Left ventricle myocardium inferior (tissue), 1 donor: ENCODE data around the gene HBEGF. TPM values are rescaled to one million over a fixed set of nuclear protein-coding genes. Genes with fewer than 3 reads are reported as not detected.
A peak's percentile ranks its signal among the peaks of the same experiment; 100 is the strongest.

Experiments used
- DNase-seq: peaks from one replicate; pipeline ENCODE4 v3.0.0-alpha.2; 2020
- H3K27ac ChIP-seq: fragments of 200-600 bp; replicated peaks from 2 replicates; pipeline ENCODE4 v1.8.0; 2021
- H3K27me3 ChIP-seq: fragments of 200-600 bp; 2 replicates; pipeline ENCODE4 v1.8.0; 2021; ENCODE audit warnings: low read depth
- H3K36me3 ChIP-seq: fragments of 200-600 bp; 2 replicates; pipeline ENCODE4 v1.8.0; 2021
- H3K4me1 ChIP-seq: fragments of 200-600 bp; 2 replicates; pipeline ENCODE4 v1.8.0; 2021
- H3K4me3 ChIP-seq: fragments of 200-600 bp; 2 replicates; pipeline ENCODE4 v1.8.0; 2021; ENCODE audit warnings: mild to moderate bottlenecking, moderate library complexity
- H3K9me3 ChIP-seq: fragments of 200-600 bp; replicated peaks from 2 replicates; pipeline ENCODE4 v1.8.0; 2021
- CTCF ChIP-seq: fragments of 200-600 bp; IDR thresholded peaks from 2 replicates; pipeline ENCODE4 v1.8.0; 2021; ENCODE audit warnings: antibody characterized with exemption, mild to moderate bottlenecking, borderline replicate concordance
- intact Hi-C: fragments of 100-400 bp; cut with micrococcal nuclease; formaldehyde crosslinking; loops from one replicate; pipeline ENCODE4 v1.11.0; 2022
- total RNA-seq: library from RNA; stranded (reverse); fragmentation: NEBNext Ultra II Directional; extraction: Animal tissue kit (Norgen Biotek cat#: 25700); gene quantifications from one replicate; pipeline ENCODE4 v1.2.1, GENCODE V29; 2021
- donor health status: DM: no; HTN: yes; CAD: no; lungs with severe emphysema.

HBEGF gene
- total RNA-seq, 1 donor from 2014 or later, result 27.2 TPM

GRCh38 chr5:140360681-140361479 is 14.5 kb upstream of the HBEGF start:
- H3K4me1 ChIP-seq, result peaks cover 18% of the 10 kb centered on the region
- H3K36me3 ChIP-seq, result no peaks in the 10 kb centered on the region
- no peak for DNase-seq
- no peaks in the 10 kb centered on the region for H3K9me3 ChIP-seq
- no peak overlapping the region for H3K4me3 ChIP-seq
- H3K27ac ChIP-seq, result no peak overlapping the region
- TF ChIP-seq CTCF, result no peak
- intact Hi-C loops, result no loop called here
- H3K27me3 ChIP-seq, result no peaks in the 10 kb centered on the region

- Histone ChIP-seq H3K27ac (no peak within 1 kb of the TSS), H3K4me1 (peaks cover 18% of the 10 kb centered on the region), H3K36me3 (no peaks in the 10 kb centered on the region), H3K4me3 (no peak within 1 kb of the TSS), H3K27me3 (no peaks in the 10 kb centered on the region), H3K9me3 (no peaks in the 10 kb centered on the region)
- intact Hi-C loops, result no loop called here
- no peak for TF ChIP-seq CTCF
- no peak for DNase-seq
Observed at GRCh38 chr5:140360101-140360500, 13.7 kb upstream of the HBEGF start, which contains the start of gene SLC4A9. SLC4A9 (plus strand) TSS chr5:140360194; CDS start chr5:140360237, 43 bp downstream.

GRCh38 chr5:140358738-140359310 is 12.4 kb upstream of the HBEGF start:
- Histone ChIP-seq H3K36me3 (no peaks in the 10 kb centered on the region), H3K9me3 (no peaks in the 10 kb centered on the region), H3K4me3 (no peak overlapping the region), H3K27ac (no peak overlapping the region), H3K27me3 (no peaks in the 10 kb centered on the region), H3K4me1 (peaks cover 18% of the 10 kb centered on the region)
- peak; percentile 48 for TF ChIP-seq CTCF
- intact Hi-C loops, result loop anchor here (10.0 kb wide), 1 partner anchor 184 kb away; the partner anchor contains the start of gene CYSTM1
- DNase-seq, result no peak

- no peaks in the 10 kb centered on the region for H3K9me3 ChIP-seq
- TF ChIP-seq CTCF, result peak; percentile 95
- H3K36me3 ChIP-seq, result no peaks in the 10 kb centered on the region
- peak overlapping the region; percentile 40 for H3K4me3 ChIP-seq
- peaks cover 10% of the 10 kb centered on the region for H3K4me1 ChIP-seq
- intact Hi-C loops, result loop anchor here (10.0 kb wide), 1 partner anchor 183 kb away; the partner anchor contains the start of gene CYSTM1
- H3K27ac ChIP-seq, result no peak overlapping the region
- peak; percentile 81 for DNase-seq
- no peaks in the 10 kb centered on the region for H3K27me3 ChIP-seq
Observed at GRCh38 chr5:140357726-140358093, 11.3 kb upstream of the HBEGF start.

- Histone ChIP-seq H3K36me3 (no peaks in the 10 kb centered on the region), H3K4me1 (peaks cover 10% of the 10 kb centered on the region), H3K9me3 (no peaks in the 10 kb centered on the region), H3K27me3 (no peaks in the 10 kb centered on the region), H3K27ac (no peak overlapping the region), H3K4me3 (peak overlapping the region; percentile 40)
- TF ChIP-seq CTCF, result no peak
- intact Hi-C loops, result loop anchor here (10.0 kb wide), 1 partner anchor 182 kb away; the partner anchor contains the start of gene CYSTM1
- DNase-seq, result no peak
Observed at GRCh38 chr5:140356853-140357725, 10.7 kb upstream of the HBEGF start.
